Measurements from ENCODE around the gene MEGF11.

MEGF11 gene

DNA sequence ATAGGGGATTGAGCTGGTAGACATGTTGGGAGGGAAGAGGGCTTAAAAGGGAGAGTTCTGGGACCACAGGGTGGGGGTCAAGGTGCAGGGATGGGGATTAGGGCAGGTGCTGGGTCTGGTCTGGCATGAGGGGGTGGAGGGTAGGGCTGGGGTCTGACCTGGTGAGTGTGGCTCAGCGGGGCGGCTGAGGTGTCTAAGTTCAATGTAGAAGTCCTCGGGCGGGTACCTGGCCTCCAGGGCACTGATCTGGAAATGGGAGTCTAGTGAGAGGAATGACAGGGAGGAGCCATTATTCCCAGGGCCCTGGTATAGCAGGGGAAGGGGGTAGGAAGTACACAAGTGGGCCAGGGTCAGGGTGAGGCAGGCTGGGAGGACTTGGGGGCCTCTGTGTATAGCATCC is 344.7 kb downstream of the MEGF11 start:
- TF ChIP-seq OSR1 (CRISPR knock-in tag; IDR thresholded peaks at IDR 0.05) = no peak
- TF ChIP-seq ARNTL (CRISPR knock-in tag; IDR thresholded peaks at IDR 0.05; ENCODE audit: borderline replicate concordance, low read depth) = no peak
- TF ChIP-seq ZFP3 (CRISPR knock-in tag; IDR thresholded peaks at IDR 0.05) = no peak
- TF ChIP-seq ZNF565 (CRISPR knock-in tag; conservative IDR thresholded peaks at IDR 0.05; ENCODE audit: low read depth) = no peak
- TF ChIP-seq SNAI2 (CRISPR knock-in tag; IDR thresholded peaks at IDR 0.05) = no peak
- TF ChIP-seq RARB (CRISPR knock-in tag; IDR thresholded peaks at IDR 0.05) = no peak
- no peak for TF ChIP-seq CSDC2 (CRISPR knock-in tag; IDR thresholded peaks at IDR 0.05)
- no peak for TF ChIP-seq ZNF8 (CRISPR knock-in tag; IDR thresholded peaks at IDR 0.05)
- TF ChIP-seq ZNF70 (CRISPR knock-in tag; IDR thresholded peaks at IDR 0.05) = no peak
- no peak for TF ChIP-seq TOX (CRISPR knock-in tag; IDR thresholded peaks at IDR 0.05; ENCODE audit: borderline replicate concordance)
- ATAC-seq = no peak

DNA sequence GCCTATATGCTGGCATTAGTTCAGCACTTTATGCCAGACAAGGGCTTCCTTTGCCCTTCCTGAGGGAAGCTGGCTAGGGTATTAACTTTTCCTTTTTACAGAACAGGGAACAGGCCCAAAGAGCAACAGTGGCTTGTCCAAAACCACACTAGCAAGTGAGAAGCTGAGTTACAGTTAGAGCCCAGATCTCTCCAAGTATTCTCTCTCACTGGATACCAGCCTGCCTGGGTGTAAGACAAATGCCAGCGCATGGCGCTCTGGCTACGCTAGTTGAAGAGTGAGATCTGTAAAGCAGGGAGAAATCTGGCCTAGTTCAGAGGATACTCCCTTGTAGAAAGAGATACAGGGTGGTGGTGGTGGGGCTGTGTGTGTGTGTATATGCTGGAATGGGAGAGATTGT is 345.9 kb downstream of the MEGF11 start:
- TF ChIP-seq, protein P1, sequence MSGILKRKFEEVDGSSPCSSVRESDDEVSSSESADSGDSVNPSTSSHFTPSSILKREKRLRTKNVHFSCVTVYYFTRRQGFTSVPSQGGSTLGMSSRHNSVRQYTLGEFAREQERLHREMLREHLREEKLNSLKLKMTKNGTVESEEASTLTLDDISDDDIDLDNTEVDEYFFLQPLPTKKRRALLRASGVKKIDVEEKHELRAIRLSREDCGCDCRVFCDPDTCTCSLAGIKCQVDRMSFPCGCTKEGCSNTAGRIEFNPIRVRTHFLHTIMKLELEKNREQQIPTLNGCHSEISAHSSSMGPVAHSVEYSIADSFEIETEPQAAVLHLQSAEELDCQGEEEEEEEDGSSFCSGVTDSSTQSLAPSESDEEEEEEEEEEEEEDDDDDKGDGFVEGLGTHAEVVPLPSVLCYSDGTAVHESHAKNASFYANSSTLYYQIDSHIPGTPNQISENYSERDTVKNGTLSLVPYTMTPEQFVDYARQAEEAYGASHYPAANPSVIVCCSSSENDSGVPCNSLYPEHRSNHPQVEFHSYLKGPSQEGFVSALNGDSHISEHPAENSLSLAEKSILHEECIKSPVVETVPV (CRISPR knock-in tag; IDR thresholded peaks at IDR 0.05) = no peak
- TF ChIP-seq ZNF70 (CRISPR knock-in tag; IDR thresholded peaks at IDR 0.05) (no peak), TOX (CRISPR knock-in tag; IDR thresholded peaks at IDR 0.05; ENCODE audit: borderline replicate concordance) (no peak), ZC3H10 (CRISPR knock-in tag; IDR thresholded peaks at IDR 0.05) (no peak), CSDC2 (CRISPR knock-in tag; IDR thresholded peaks at IDR 0.05) (no peak), PPARA (CRISPR knock-in tag; IDR thresholded peaks at IDR 0.05; ENCODE audit: borderline replicate concordance) (no peak), ZNF565 (CRISPR knock-in tag; conservative IDR thresholded peaks at IDR 0.05; ENCODE audit: low read depth) (no peak), ARNTL (CRISPR knock-in tag; IDR thresholded peaks at IDR 0.05; ENCODE audit: borderline replicate concordance, low read depth) (no peak)
- TF ChIP-seq, protein P2, sequence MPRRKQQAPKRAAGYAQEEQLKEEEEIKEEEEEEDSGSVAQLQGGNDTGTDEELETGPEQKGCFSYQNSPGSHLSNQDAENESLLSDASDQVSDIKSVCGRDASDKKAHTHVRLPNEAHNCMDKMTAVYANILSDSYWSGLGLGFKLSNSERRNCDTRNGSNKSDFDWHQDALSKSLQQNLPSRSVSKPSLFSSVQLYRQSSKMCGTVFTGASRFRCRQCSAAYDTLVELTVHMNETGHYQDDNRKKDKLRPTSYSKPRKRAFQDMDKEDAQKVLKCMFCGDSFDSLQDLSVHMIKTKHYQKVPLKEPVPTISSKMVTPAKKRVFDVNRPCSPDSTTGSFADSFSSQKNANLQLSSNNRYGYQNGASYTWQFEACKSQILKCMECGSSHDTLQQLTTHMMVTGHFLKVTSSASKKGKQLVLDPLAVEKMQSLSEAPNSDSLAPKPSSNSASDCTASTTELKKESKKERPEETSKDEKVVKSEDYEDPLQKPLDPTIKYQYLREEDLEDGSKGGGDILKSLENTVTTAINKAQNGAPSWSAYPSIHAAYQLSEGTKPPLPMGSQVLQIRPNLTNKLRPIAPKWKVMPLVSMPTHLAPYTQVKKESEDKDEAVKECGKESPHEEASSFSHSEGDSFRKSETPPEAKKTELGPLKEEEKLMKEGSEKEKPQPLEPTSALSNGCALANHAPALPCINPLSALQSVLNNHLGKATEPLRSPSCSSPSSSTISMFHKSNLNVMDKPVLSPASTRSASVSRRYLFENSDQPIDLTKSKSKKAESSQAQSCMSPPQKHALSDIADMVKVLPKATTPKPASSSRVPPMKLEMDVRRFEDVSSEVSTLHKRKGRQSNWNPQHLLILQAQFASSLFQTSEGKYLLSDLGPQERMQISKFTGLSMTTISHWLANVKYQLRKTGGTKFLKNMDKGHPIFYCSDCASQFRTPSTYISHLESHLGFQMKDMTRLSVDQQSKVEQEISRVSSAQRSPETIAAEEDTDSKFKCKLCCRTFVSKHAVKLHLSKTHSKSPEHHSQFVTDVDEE (CRISPR knock-in tag; IDR thresholded peaks at IDR 0.05) = no peak
- no peak for ATAC-seq

DNA sequence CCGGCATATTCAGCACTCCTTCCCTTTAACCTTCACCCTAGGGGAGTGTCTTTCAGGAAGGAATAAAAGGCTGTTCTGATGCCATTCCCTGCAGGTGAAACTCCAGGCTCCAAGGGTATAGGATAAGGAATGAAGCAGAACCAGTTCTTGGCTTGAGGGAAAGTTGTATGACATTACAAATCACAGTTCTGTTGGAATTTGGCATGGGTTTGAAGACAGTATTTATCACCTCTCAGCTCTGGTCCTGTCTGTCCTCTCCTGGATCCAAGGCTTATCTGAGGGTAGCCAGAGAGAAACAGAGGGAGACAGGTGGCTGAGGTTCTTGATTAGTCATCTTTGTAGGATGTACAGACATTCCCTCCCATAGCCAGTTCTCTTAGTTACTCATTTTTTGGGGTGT is 347.2 kb downstream of the MEGF11 start:
- ATAC-seq = no peak
- no peak for TF ChIP-seq ZNF70 (CRISPR knock-in tag; IDR thresholded peaks at IDR 0.05)
- TF ChIP-seq, protein P1 (CRISPR knock-in tag; IDR thresholded peaks at IDR 0.05) = no peak

DNA sequence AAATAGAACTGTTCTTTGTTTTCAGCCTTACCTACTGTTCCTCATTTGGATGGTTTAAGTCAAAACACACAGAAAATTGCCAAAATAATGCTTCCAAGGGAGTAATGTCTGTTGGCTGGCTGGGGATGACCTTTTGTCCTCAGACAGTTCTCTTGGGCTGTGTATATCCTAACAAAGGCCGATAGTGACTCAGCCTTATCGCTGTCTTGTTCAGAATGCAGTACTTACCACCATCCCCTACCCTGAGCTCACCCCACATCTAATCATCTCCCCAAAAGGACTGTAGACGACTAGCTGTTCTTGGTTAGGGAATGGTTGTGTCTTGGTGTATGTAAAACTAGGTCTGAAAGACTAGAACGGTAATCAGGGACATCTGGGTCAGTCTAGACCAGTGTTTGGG is 349.2 kb downstream of the MEGF11 start:
- no peak for TF ChIP-seq ZNF565 (CRISPR knock-in tag; conservative IDR thresholded peaks at IDR 0.05; ENCODE audit: low read depth)
- TF ChIP-seq RARB (CRISPR knock-in tag; IDR thresholded peaks at IDR 0.05) = no peak
- no peak for TF ChIP-seq ESRRG (CRISPR knock-in tag; IDR thresholded peaks at IDR 0.05)
- TF ChIP-seq, protein P3, sequence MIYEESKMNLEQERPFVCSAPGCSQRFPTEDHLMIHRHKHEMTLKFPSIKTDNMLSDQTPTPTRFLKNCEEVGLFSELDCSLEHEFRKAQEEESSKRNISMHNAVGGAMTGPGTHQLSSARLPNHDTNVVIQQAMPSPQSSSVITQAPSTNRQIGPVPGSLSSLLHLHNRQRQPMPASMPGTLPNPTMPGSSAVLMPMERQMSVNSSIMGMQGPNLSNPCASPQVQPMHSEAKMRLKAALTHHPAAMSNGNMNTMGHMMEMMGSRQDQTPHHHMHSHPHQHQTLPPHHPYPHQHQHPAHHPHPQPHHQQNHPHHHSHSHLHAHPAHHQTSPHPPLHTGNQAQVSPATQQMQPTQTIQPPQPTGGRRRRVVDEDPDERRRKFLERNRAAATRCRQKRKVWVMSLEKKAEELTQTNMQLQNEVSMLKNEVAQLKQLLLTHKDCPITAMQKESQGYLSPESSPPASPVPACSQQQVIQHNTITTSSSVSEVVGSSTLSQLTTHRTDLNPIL (CRISPR knock-in tag; IDR thresholded peaks at IDR 0.05; ENCODE audit: low read depth) = no peak
- TF ChIP-seq OSR1 (CRISPR knock-in tag; IDR thresholded peaks at IDR 0.05) = no peak
- TF ChIP-seq, protein P1 (CRISPR knock-in tag; IDR thresholded peaks at IDR 0.05) = no peak
- TF ChIP-seq ISL1 (CRISPR knock-in tag; IDR thresholded peaks at IDR 0.05) = no peak
- TF ChIP-seq ZFP3 (CRISPR knock-in tag; IDR thresholded peaks at IDR 0.05) = no peak
- TF ChIP-seq ZNF8 (CRISPR knock-in tag; IDR thresholded peaks at IDR 0.05) = no peak
- TF ChIP-seq, protein P2 (CRISPR knock-in tag; IDR thresholded peaks at IDR 0.05) = no peak
- TF ChIP-seq TCF4 (CRISPR knock-in tag; IDR thresholded peaks at IDR 0.05; ENCODE audit: borderline replicate concordance) = no peak
- TF ChIP-seq PPARA (CRISPR knock-in tag; IDR thresholded peaks at IDR 0.05; ENCODE audit: borderline replicate concordance) = no peak
- no peak for TF ChIP-seq ARNTL (CRISPR knock-in tag; IDR thresholded peaks at IDR 0.05; ENCODE audit: borderline replicate concordance, low read depth)
- no peak for TF ChIP-seq ZFP30 (CRISPR knock-in tag; IDR thresholded peaks at IDR 0.05)
- TF ChIP-seq CSDC2 (CRISPR knock-in tag; IDR thresholded peaks at IDR 0.05) = no peak
- TF ChIP-seq GLIS3 (CRISPR knock-in tag; IDR thresholded peaks at IDR 0.05) = no peak
- ATAC-seq = no peak
